Liver (tissue), 9 donors: ENCODE results near the gene NAALADL1. TPM values are rescaled to one million over a fixed set of nuclear protein-coding genes. Genes with fewer than 3 reads are reported as not detected.

Experiments
- DNase-seq: peaks from one replicate; pipeline ENCODE4 v3.0.0-alpha.2; 2017; ENCODE audit warnings: low spot score
- H3K27ac ChIP-seq, 2 donors: one replicate each; pipeline ENCODE4 v1.7.0; 2013; ENCODE audit warnings: inconsistent platforms in 2 of 2, low read length in 2 of 2, control low read depth in 1 of 2, low read depth in 1 of 2, mild to moderate bottlenecking in 1 of 2
- H3K27me3 ChIP-seq, 4 donors: one replicate each; pipeline versions ENCODE4 v1.6.1 to v1.7.0; 2013; ENCODE audit warnings: low read length in 3 of 4, inconsistent platforms in 1 of 4, mild to moderate bottlenecking in 1 of 4, moderate library complexity in 1 of 4; ENCODE audit not compliant: control insufficient read depth in 4 of 4, insufficient read depth in 4 of 4
- H3K36me3 ChIP-seq, 4 donors: one replicate each; pipeline versions ENCODE4 v1.6.1 to v1.7.0; 2013; ENCODE audit warnings: low read length in 3 of 4, mild to moderate bottlenecking in 3 of 4, low read depth in 1 of 4, moderate library complexity in 1 of 4; ENCODE audit not compliant: control insufficient read depth in 4 of 4, insufficient read depth in 3 of 4
- H3K4me1 ChIP-seq, 4 donors: one replicate each; pipeline versions ENCODE4 v1.6.1 to v1.7.0; 2013; ENCODE audit warnings: low read length in 3 of 4, mild to moderate bottlenecking in 3 of 4, moderate library complexity in 1 of 4; ENCODE audit not compliant: control insufficient read depth in 4 of 4, insufficient read depth in 4 of 4
- H3K4me3 ChIP-seq, 3 donors: one replicate each; pipeline versions ENCODE4 v1.6.1 to v1.7.0; 2013; ENCODE audit warnings: low read length in 3 of 3, control low read depth in 1 of 3, low read depth in 1 of 3, mild to moderate bottlenecking in 1 of 3
- H3K9ac ChIP-seq, 2 donors: one replicate each; pipeline ENCODE4 v1.7.0; 2013; ENCODE audit warnings: low read length in 2 of 2, mild to moderate bottlenecking in 2 of 2, moderate library complexity in 2 of 2, control low read depth in 1 of 2, low read depth in 1 of 2
- H3K9me3 ChIP-seq, 4 donors: one replicate each; pipeline versions ENCODE4 v1.6.1 to v1.7.0; 2013; ENCODE audit warnings: low read length in 3 of 4; ENCODE audit not compliant: control insufficient read depth in 4 of 4
- CTCF ChIP-seq: fragments of 150-350 bp; IDR thresholded peaks from 2 replicates; pipeline ENCODE4 v1.5.1; 2017; ENCODE audit warnings: improper control_type of control experiment, low read depth, low read length; ENCODE audit not compliant: missing input control
- EGR1 ChIP-seq, 2 donors: IDR thresholded peaks; 2 replicates each; pipeline ENCODE4 v1.6.1; 2016 to 2018; ENCODE audit warnings: antibody characterized with exemption in 2 of 2, low read depth in 2 of 2
- FOXA1 ChIP-seq: IDR thresholded peaks from 2 replicates; pipeline ENCODE4 v1.6.1; 2016; ENCODE audit warnings: antibody characterized with exemption
- FOXA2 ChIP-seq: IDR thresholded peaks from 2 replicates; pipeline ENCODE4 v1.6.1; 2016; ENCODE audit warnings: antibody characterized with exemption
- GABPA ChIP-seq, 2 donors: IDR thresholded peaks in 1 of 2; conservative IDR thresholded peaks in 1 of 2; 2 replicates each; pipeline ENCODE4 v1.6.1; 2016; ENCODE audit warnings: antibody characterized with exemption in 2 of 2, mild to moderate bottlenecking in 1 of 2, moderate library complexity in 1 of 2
- HNF4A ChIP-seq, 2 donors: conservative IDR thresholded peaks; 2 replicates each; pipeline ENCODE4 v1.6.1; 2016; ENCODE audit warnings: antibody characterized with exemption in 2 of 2, mild to moderate bottlenecking in 2 of 2
- HNF4G ChIP-seq: IDR thresholded peaks from 2 replicates; pipeline ENCODE4 v1.6.1; 2016; ENCODE audit warnings: antibody characterized with exemption
- JUND ChIP-seq, 2 donors: IDR thresholded peaks; 2 replicates each; pipeline ENCODE4 v1.6.1; 2016; ENCODE audit warnings: antibody characterized with exemption in 2 of 2
- MAX ChIP-seq: IDR thresholded peaks from 2 replicates; pipeline ENCODE4 v1.6.1; 2016; ENCODE audit warnings: antibody characterized with exemption
- NR2F2 ChIP-seq: IDR thresholded peaks from 2 replicates; pipeline ENCODE4 v1.6.1; 2016; ENCODE audit warnings: antibody characterized with exemption
- RAD21 ChIP-seq, 2 donors: IDR thresholded peaks; 2 replicates each; pipeline ENCODE4 v1.6.1; 2016; ENCODE audit warnings: antibody characterized with exemption in 2 of 2, mild to moderate bottlenecking in 2 of 2
- RXRA ChIP-seq, 2 donors: IDR thresholded peaks; 2 replicates each; pipeline ENCODE4 v1.6.1; 2017 to 2018; ENCODE audit warnings: antibody characterized with exemption in 2 of 2, mild to moderate bottlenecking in 1 of 2
- SP1 ChIP-seq: IDR thresholded peaks from 2 replicates; pipeline ENCODE4 v1.6.1; 2018; ENCODE audit warnings: antibody characterized with exemption, mild to moderate bottlenecking
- TAF1 ChIP-seq: conservative IDR thresholded peaks from 2 replicates; pipeline ENCODE4 v1.6.1; 2016; ENCODE audit warnings: antibody characterized with exemption, mild to moderate bottlenecking
- YY1 ChIP-seq: IDR thresholded peaks from 2 replicates; pipeline ENCODE4 v1.6.1; 2016; ENCODE audit warnings: antibody characterized with exemption, mild to moderate bottlenecking
- WGBS: extraction: QIAGEN DNeasy Blood & Tissue Kit; methylation state at CpG from one replicate; pipeline ENCODE4 v1.1.7; 2013; 5-methylcytosine and 5-hydroxymethylcytosine counted together
- polyA plus RNA-seq, 2 donors: library from polyadenylated mRNA; stranded (reverse) in 1 of 2; unstranded in 1 of 2; fragments of 200-250 nt in 1 of 2; fragments of >200 nt in 1 of 2; fragmentation: Nextera tagmentation in 1 of 2; extraction: Ambion mirVana in 1 of 2; gene quantifications; one replicate each; pipeline versions ENCODE4 v1.2.1 to v1.2.3, GENCODE V29; 2013 to 2015
- total RNA-seq, 2 donors: library from RNA; depleted of rRNA; stranded (reverse); fragments of >200 nt; gene quantifications; one replicate each; pipeline ENCODE4 v1.2.3, GENCODE V29; 2014
- TF ChIP-seq, protein P1 (sequence below): IDR thresholded peaks from 2 replicates; pipeline ENCODE4 v1.6.1; 2016; ENCODE audit warnings: antibody characterized with exemption
- TF ChIP-seq, protein P2 (sequence below): IDR thresholded peaks from 2 replicates; pipeline ENCODE4 v1.6.1; 2016; ENCODE audit warnings: antibody characterized with exemption
- TF ChIP-seq, protein P3 (sequence below): IDR thresholded peaks from 2 replicates; pipeline ENCODE4 v1.6.1; 2016; ENCODE audit warnings: antibody characterized with exemption, mild to moderate bottlenecking
- donor health status: healthy.
- donor health status: healthy.
- donor health status: healthy.
- donor health status: healthy.
- donor health status: healthy.

NAALADL1 gene
- total and polyA plus RNA-seq, 4 donors = 1.2 to 2.1 (median 1.6) TPM

DNA sequence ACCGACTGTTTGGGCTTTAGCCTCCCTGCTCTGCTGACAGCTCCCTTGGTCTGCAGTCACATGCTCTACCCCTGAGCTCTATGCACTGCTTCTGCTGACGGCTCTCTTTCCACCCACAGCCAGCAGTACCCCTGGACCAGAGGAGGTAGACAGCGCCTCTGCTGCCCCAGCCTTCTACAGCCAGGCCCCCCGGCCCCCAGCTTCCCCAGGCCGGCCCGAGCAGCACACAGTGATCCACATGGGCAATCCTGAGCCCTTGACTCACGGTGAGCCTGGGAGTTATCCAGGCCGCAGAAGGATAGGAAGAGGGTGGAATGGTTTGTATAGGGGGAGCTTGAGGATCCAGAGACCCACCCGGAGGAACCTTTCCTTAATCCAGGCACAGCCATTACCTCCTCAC is 28.5 kb upstream of the NAALADL1 start:
- TF ChIP-seq FOXA1 (no peak), EGR1 (IDR thresholded peaks at IDR 0.05; ENCODE audit: low read depth in 2 of 2) (no peak), GABPA (IDR thresholded peaks at IDR 0.05 in 1 of 2, conservative IDR thresholded peaks at IDR 0.05 in 1 of 2) (no peak), CTCF (no peak), HNF4G (no peak), MAX (no peak), RAD21 (IDR thresholded peaks at IDR 0.05) (no peak), RXRA (IDR thresholded peaks at IDR 0.05) (no peak), FOXA2 (no peak), SP1 (no peak), YY1 (no peak), TAF1 (no peak), NR2F2 (no peak), HNF4A (conservative IDR thresholded peaks at IDR 0.05) (no peak), JUND (IDR thresholded peaks at IDR 0.05) (no peak)
- TF ChIP-seq, protein P1, sequence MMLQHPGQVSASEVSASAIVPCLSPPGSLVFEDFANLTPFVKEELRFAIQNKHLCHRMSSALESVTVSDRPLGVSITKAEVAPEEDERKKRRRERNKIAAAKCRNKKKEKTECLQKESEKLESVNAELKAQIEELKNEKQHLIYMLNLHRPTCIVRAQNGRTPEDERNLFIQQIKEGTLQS = no peak
- TF ChIP-seq, protein P2, sequence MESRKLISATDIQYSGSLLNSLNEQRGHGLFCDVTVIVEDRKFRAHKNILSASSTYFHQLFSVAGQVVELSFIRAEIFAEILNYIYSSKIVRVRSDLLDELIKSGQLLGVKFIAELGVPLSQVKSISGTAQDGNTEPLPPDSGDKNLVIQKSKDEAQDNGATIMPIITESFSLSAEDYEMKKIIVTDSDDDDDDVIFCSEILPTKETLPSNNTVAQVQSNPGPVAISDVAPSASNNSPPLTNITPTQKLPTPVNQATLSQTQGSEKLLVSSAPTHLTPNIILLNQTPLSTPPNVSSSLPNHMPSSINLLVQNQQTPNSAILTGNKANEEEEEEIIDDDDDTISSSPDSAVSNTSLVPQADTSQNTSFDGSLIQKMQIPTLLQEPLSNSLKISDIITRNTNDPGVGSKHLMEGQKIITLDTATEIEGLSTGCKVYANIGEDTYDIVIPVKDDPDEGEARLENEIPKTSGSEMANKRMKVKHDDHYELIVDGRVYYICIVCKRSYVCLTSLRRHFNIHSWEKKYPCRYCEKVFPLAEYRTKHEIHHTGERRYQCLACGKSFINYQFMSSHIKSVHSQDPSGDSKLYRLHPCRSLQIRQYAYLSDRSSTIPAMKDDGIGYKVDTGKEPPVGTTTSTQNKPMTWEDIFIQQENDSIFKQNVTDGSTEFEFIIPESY = no peak
- TF ChIP-seq, protein P3, sequence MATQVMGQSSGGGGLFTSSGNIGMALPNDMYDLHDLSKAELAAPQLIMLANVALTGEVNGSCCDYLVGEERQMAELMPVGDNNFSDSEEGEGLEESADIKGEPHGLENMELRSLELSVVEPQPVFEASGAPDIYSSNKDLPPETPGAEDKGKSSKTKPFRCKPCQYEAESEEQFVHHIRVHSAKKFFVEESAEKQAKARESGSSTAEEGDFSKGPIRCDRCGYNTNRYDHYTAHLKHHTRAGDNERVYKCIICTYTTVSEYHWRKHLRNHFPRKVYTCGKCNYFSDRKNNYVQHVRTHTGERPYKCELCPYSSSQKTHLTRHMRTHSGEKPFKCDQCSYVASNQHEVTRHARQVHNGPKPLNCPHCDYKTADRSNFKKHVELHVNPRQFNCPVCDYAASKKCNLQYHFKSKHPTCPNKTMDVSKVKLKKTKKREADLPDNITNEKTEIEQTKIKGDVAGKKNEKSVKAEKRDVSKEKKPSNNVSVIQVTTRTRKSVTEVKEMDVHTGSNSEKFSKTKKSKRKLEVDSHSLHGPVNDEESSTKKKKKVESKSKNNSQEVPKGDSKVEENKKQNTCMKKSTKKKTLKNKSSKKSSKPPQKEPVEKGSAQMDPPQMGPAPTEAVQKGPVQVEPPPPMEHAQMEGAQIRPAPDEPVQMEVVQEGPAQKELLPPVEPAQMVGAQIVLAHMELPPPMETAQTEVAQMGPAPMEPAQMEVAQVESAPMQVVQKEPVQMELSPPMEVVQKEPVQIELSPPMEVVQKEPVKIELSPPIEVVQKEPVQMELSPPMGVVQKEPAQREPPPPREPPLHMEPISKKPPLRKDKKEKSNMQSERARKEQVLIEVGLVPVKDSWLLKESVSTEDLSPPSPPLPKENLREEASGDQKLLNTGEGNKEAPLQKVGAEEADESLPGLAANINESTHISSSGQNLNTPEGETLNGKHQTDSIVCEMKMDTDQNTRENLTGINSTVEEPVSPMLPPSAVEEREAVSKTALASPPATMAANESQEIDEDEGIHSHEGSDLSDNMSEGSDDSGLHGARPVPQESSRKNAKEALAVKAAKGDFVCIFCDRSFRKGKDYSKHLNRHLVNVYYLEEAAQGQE = no peak
- Histone ChIP-seq H3K27me3 (no peaks in the 10 kb centered on the region), H3K27ac (no peak overlapping the region), H3K9me3 (no peaks in the 10 kb centered on the region), H3K4me1 (peaks cover 10 to 23% (median 18%) of the 10 kb centered on the region in 4 donors), H3K9ac (no peak overlapping the region), H3K4me3 (no peak overlapping the region), H3K36me3 (peaks cover 5 to 39% (median 13%) of the 10 kb centered on the region in 4 donors)
- DNase-seq = no peak
- WGBS = 95% methylated on average over 9 of the region's 9 CpGs
